ENCODE results near the gene CDC42. TPM values are rescaled to one million over a fixed set of nuclear protein-coding genes. Genes with fewer than 3 reads are reported as not detected.

Gene CDC42
- total and polyA plus RNA-seq, 8 donors = 277 to 381 (median 335) TPM

DNA sequence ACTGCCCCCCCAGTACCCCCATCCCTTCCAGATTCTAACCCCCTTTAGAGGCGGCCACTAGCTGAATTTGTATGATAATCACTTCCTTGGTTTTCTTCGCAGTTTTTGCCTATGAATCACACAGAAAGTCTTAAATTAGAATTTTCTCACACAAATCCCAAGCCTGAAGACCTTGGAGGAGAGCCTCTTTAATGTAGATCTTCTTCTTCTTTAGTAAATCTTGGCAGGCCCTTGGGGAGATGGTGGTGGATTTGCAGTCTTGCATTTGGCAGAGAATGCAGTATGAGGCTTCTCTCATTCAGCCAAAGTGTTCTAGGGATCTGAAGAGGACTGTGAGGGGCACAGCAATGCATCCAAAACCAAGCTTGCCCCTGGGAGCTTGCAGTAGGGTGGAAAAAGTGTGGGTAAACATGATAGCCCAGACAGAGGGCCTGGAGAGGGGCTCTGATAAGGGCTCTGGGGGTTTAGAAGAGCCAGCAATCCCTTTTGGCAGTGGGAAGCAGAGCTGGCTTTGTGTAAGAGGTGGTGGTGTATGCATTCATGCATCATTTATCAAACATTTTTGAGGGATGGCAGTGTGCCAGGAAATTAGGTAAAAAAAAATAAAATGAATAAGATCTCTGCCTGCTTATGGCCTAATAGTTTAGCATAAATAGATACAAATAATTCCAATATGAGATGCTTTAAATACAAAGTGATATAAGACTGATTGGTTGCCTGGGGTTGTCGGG, 7.7 kb upstream of the CDC42 start:
- ATAC-seq (no peak), DNase-seq (no peak)
- Histone ChIP-seq H3K4me1 (peaks cover 4 to 20% of the 10 kb centered on the region in 2 donors), H3K27me3 (no peaks in the 10 kb centered on the region), H3K27ac (no peak overlapping the region), H3K36me3 (no peaks in the 10 kb centered on the region), H3K9me3 (no peaks in the 10 kb centered on the region), H3K4me3 (no peak overlapping the region)
- intact Hi-C loops (cut with DNase I) = no loop called here
- TF ChIP-seq, protein P1, sequence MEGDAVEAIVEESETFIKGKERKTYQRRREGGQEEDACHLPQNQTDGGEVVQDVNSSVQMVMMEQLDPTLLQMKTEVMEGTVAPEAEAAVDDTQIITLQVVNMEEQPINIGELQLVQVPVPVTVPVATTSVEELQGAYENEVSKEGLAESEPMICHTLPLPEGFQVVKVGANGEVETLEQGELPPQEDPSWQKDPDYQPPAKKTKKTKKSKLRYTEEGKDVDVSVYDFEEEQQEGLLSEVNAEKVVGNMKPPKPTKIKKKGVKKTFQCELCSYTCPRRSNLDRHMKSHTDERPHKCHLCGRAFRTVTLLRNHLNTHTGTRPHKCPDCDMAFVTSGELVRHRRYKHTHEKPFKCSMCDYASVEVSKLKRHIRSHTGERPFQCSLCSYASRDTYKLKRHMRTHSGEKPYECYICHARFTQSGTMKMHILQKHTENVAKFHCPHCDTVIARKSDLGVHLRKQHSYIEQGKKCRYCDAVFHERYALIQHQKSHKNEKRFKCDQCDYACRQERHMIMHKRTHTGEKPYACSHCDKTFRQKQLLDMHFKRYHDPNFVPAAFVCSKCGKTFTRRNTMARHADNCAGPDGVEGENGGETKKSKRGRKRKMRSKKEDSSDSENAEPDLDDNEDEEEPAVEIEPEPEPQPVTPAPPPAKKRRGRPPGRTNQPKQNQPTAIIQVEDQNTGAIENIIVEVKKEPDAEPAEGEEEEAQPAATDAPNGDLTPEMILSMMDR (IDR thresholded peaks at IDR 0.05) = no peak

GRCh38 chr1:22045604-22046228, 6.8 kb upstream of the CDC42 start:
- Histone ChIP-seq H3K4me1 (peaks cover 0 to 12% of the 10 kb centered on the region in 2 donors), H3K27ac (no peak overlapping the region), H3K36me3 (no peaks in the 10 kb centered on the region), H3K27me3 (no peaks in the 10 kb centered on the region), H3K9me3 (no peaks in the 10 kb centered on the region), H3K4me3 (no peak overlapping the region)
- TF ChIP-seq, protein P1 (IDR thresholded peaks at IDR 0.05) = no peak
- intact Hi-C loops (cut with DNase I) = no loop called here
- peak in 1 of 4 donors; percentile 14 for DNase-seq
- ATAC-seq = no peak

GRCh38 chr1:22048351-22049192, 3.9 kb upstream of the CDC42 start:
- TF ChIP-seq, protein P1 (IDR thresholded peaks at IDR 0.05) = no peak
- Histone ChIP-seq H3K27ac (no peak overlapping the region), H3K36me3 (no peaks in the 10 kb centered on the region), H3K9me3 (no peaks in the 10 kb centered on the region), H3K4me1 (peaks cover 0 to 15% of the 10 kb centered on the region in 2 donors), H3K27me3 (no peaks in the 10 kb centered on the region), H3K4me3 (no peak overlapping the region)
- DNase-seq (peak in 1 of 4 donors; percentile 33), ATAC-seq (no peak)
- intact Hi-C loops (cut with DNase I) = no loop called here

DNA sequence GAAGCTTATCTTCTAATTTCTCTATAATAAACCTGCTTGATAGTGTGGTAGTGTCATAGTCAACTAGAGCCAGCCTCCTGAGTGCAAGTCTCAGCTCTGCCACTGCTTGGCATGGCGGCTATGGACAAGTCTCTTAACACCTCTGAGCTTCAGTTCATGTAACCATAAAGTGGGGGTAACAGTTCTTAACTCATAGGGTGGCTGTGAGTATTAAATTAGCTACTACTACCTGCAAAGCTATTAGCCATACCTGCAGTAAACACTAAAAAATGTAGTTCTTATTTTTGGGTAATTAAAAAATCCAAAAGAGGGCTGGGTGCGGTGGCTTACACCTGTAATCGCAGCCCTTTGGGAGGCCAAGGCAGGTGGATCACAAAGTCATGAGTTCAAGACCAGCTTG, 2.2 kb upstream of the CDC42 start:
- Histone ChIP-seq H3K4me3 (no peak overlapping the region), H3K4me1 (peaks cover 11 to 27% of the 10 kb centered on the region in 2 donors), H3K9me3 (no peaks in the 10 kb centered on the region), H3K27ac (no peak overlapping the region), H3K36me3 (no peaks in the 10 kb centered on the region), H3K27me3 (no peaks in the 10 kb centered on the region)
- no peak for DNase-seq
- intact Hi-C loops (cut with DNase I) = no loop called here
- TF ChIP-seq, protein P1 (IDR thresholded peaks at IDR 0.05) = no peak
- no peak for ATAC-seq
